ENCODE results near the gene PPP2R2C.

PPP2R2C gene

GRCh38 chr4:6500481-6501140, 28.2 kb upstream of the PPP2R2C start:
- DNase-seq (no peak), ATAC-seq (no peak)
- Mint-ChIP-seq H3K4me1 (no peaks in the 10 kb centered on the region), H3K27me3 (peaks cover 16% of the 10 kb centered on the region), H3K9me3 (peaks cover 8% of the 10 kb centered on the region), H3K27ac (no peak overlapping the region), H3K36me3 (ENCODE audit: low read depth) (no peaks in the 10 kb centered on the region), H3K4me3 (no peak overlapping the region)

- peaks cover 18% of the 10 kb centered on the region for H3K27me3 Mint-ChIP-seq
- no peak overlapping the region for H3K4me3 Mint-ChIP-seq
Observed at GRCh38 chr4:6499238-6499600, 26.8 kb upstream of the PPP2R2C start.

GRCh38 chr4:6498511-6499237, 26.3 kb upstream of the PPP2R2C start:
- ATAC-seq = no peak
- Mint-ChIP-seq H3K36me3 (ENCODE audit: low read depth) (no peaks in the 10 kb centered on the region), H3K27me3 (peaks cover 22% of the 10 kb centered on the region), H3K27ac (no peak overlapping the region), H3K9me3 (no peaks in the 10 kb centered on the region), H3K4me1 (no peaks in the 10 kb centered on the region), H3K4me3 (no peak overlapping the region)
- no peak for DNase-seq

More at GRCh38 chr4:6499238-6499600, 26.8 kb upstream of the PPP2R2C start:
- H3K4me1 Mint-ChIP-seq = no peaks in the 10 kb centered on the region
- H3K36me3 Mint-ChIP-seq (ENCODE audit: low read depth) = no peaks in the 10 kb centered on the region
- DNase-seq (no peak), ATAC-seq (no peak)
- H3K27ac Mint-ChIP-seq = no peak overlapping the region
- no peaks in the 10 kb centered on the region for H3K9me3 Mint-ChIP-seq

GRCh38 chr4:6497796-6498195, 25.4 kb upstream of the PPP2R2C start:
- Mint-ChIP-seq H3K27me3 (peaks cover 27% of the 10 kb centered on the region), H3K9me3 (no peaks in the 10 kb centered on the region)

GRCh38 chr4:6495736-6496135, 23.3 kb upstream of the PPP2R2C start:
- Mint-ChIP-seq H3K36me3 (ENCODE audit: low read depth) (no peaks in the 10 kb centered on the region), H3K27me3 (peaks cover 25% of the 10 kb centered on the region), H3K27ac (no peak overlapping the region), H3K9me3 (no peaks in the 10 kb centered on the region), H3K4me3 (no peak overlapping the region), H3K4me1 (no peaks in the 10 kb centered on the region)
- DNase-seq = no peak
- ATAC-seq = no peak

More at GRCh38 chr4:6497796-6498195, 25.4 kb upstream of the PPP2R2C start:
- Mint-ChIP-seq H3K27ac (no peak overlapping the region), H3K36me3 (ENCODE audit: low read depth) (no peaks in the 10 kb centered on the region), H3K4me1 (no peaks in the 10 kb centered on the region), H3K4me3 (no peak overlapping the region)
- no peak for ATAC-seq
- DNase-seq = no peak

- H3K9me3 Mint-ChIP-seq = no peaks in the 10 kb centered on the region
- DNase-seq = no peak
- H3K4me3 Mint-ChIP-seq = no peak overlapping the region
- no peak overlapping the region for H3K27ac Mint-ChIP-seq
- no peak for ATAC-seq
- H3K27me3 Mint-ChIP-seq = peaks cover 24% of the 10 kb centered on the region
- H3K4me1 Mint-ChIP-seq = no peaks in the 10 kb centered on the region
- H3K36me3 Mint-ChIP-seq (ENCODE audit: low read depth) = no peaks in the 10 kb centered on the region
Observed at GRCh38 chr4:6495296-6495590, 22.8 kb upstream of the PPP2R2C start.

- no peaks in the 10 kb centered on the region for H3K36me3 Mint-ChIP-seq (ENCODE audit: low read depth)
- no peak for DNase-seq
- H3K9me3 Mint-ChIP-seq = no peaks in the 10 kb centered on the region
- peaks cover 22% of the 10 kb centered on the region for H3K27me3 Mint-ChIP-seq
- H3K27ac Mint-ChIP-seq = no peak overlapping the region
- ATAC-seq = no peak
- no peak overlapping the region for H3K4me3 Mint-ChIP-seq
- no peaks in the 10 kb centered on the region for H3K4me1 Mint-ChIP-seq
Observed at GRCh38 chr4:6494431-6495295, 22.2 kb upstream of the PPP2R2C start.

GRCh38 chr4:6493658-6494304, 21.4 kb upstream of the PPP2R2C start:
- DNase-seq (no peak), ATAC-seq (no peak)
- H3K27ac Mint-ChIP-seq = no peak overlapping the region
- peaks cover 8% of the 10 kb centered on the region for H3K9me3 Mint-ChIP-seq
- no peak overlapping the region for H3K4me3 Mint-ChIP-seq
- no peaks in the 10 kb centered on the region for H3K36me3 Mint-ChIP-seq (ENCODE audit: low read depth)
- H3K4me1 Mint-ChIP-seq = no peaks in the 10 kb centered on the region
- peaks cover 23% of the 10 kb centered on the region for H3K27me3 Mint-ChIP-seq

- Mint-ChIP-seq H3K27ac (no peak overlapping the region), H3K4me1 (no peaks in the 10 kb centered on the region), H3K4me3 (no peak overlapping the region), H3K36me3 (ENCODE audit: low read depth) (no peaks in the 10 kb centered on the region), H3K9me3 (peaks cover 9% of the 10 kb centered on the region), H3K27me3 (peaks cover 23% of the 10 kb centered on the region)
- DNase-seq (no peak), ATAC-seq (no peak)
Observed at GRCh38 chr4:6492861-6493657, 20.6 kb upstream of the PPP2R2C start.

- H3K4me3 Mint-ChIP-seq = no peak overlapping the region
- peaks cover 23% of the 10 kb centered on the region for H3K27me3 Mint-ChIP-seq
- no peaks in the 10 kb centered on the region for H3K36me3 Mint-ChIP-seq (ENCODE audit: low read depth)
- ATAC-seq (no peak), DNase-seq (no peak)
- no peaks in the 10 kb centered on the region for H3K4me1 Mint-ChIP-seq
- no peak overlapping the region for H3K27ac Mint-ChIP-seq
- H3K9me3 Mint-ChIP-seq = peaks cover 19% of the 10 kb centered on the region
Observed at GRCh38 chr4:6492027-6492590, 19.7 kb upstream of the PPP2R2C start.

GRCh38 chr4:6491235-6491634, 18.8 kb upstream of the PPP2R2C start:
- Mint-ChIP-seq H3K4me3 (no peak overlapping the region), H3K4me1 (no peaks in the 10 kb centered on the region), H3K27me3 (peaks cover 23% of the 10 kb centered on the region), H3K9me3 (peaks cover 24% of the 10 kb centered on the region), H3K27ac (no peak overlapping the region), H3K36me3 (ENCODE audit: low read depth) (no peaks in the 10 kb centered on the region)
- ATAC-seq = no peak
- DNase-seq = no peak

GRCh38 chr4:6489927-6490326, 17.5 kb upstream of the PPP2R2C start:
- no peak for DNase-seq
- H3K27ac Mint-ChIP-seq = no peak overlapping the region
- no peak for ATAC-seq
- H3K4me3 Mint-ChIP-seq = no peak overlapping the region
- H3K27me3 Mint-ChIP-seq = peaks cover 23% of the 10 kb centered on the region
- H3K9me3 Mint-ChIP-seq = peaks cover 36% of the 10 kb centered on the region
- no peaks in the 10 kb centered on the region for H3K36me3 Mint-ChIP-seq (ENCODE audit: low read depth)
- no peaks in the 10 kb centered on the region for H3K4me1 Mint-ChIP-seq

GRCh38 chr4:6487466-6487865, 15.1 kb upstream of the PPP2R2C start:
- Mint-ChIP-seq H3K4me3 (no peak overlapping the region), H3K4me1 (no peaks in the 10 kb centered on the region), H3K27ac (no peak overlapping the region)

More at GRCh38 chr4:6487466-6487865, 15.1 kb upstream of the PPP2R2C start:
- peaks cover 36% of the 10 kb centered on the region for H3K9me3 Mint-ChIP-seq
- peaks cover 13% of the 10 kb centered on the region for H3K27me3 Mint-ChIP-seq
- DNase-seq (no peak), ATAC-seq (no peak)
- no peaks in the 10 kb centered on the region for H3K36me3 Mint-ChIP-seq (ENCODE audit: low read depth)

Measured in activated naive CD8-positive, alpha-beta T cell treated with anti-CD3 and anti-CD28 coated beads, Interleukin-2, amount 50 U/mL, for 24 hours (primary cell).